Astrocyte (in vitro differentiated cells and primary cell): ENCODE measurements around the gene ME3. TPM values are rescaled to one million over a fixed set of nuclear protein-coding genes. Genes with fewer than 3 reads are reported as not detected.

ENCODE experiments used
- DNase-seq: peaks from one replicate; pipeline ENCODE4 v3.0.0-alpha.2; 2010; ENCODE audit warnings: low read depth
- FAIRE-seq: peaks from 2 replicates; lab custom pipeline; 2011; peaks lifted over from hg19 to GRCh38; lab: Jason Lieb, UNC
- H2AFZ ChIP-seq: 2 replicates; pipeline ENCODE4 v1.6.0; 2012; ENCODE audit warnings: low read depth, low read length, inconsistent platforms
- H3K27ac ChIP-seq: 2 replicates; pipeline ENCODE4 v1.5.1; 2011; ENCODE audit warnings: low read depth, low read length, inconsistent platforms
- H3K27me3 ChIP-seq: 2 replicates; pipeline ENCODE4 v1.6.0; 2011; ENCODE audit warnings: low read length, inconsistent platforms; ENCODE audit not compliant: insufficient read depth
- H3K36me3 ChIP-seq: 2 replicates; pipeline ENCODE4 v1.5.1; 2011; ENCODE audit warnings: low read length, inconsistent platforms; ENCODE audit not compliant: insufficient read depth
- H3K4me1 ChIP-seq: 2 replicates; pipeline ENCODE4 v1.5.1; 2011; ENCODE audit warnings: low read length, inconsistent platforms; ENCODE audit not compliant: insufficient read depth
- H3K4me2 ChIP-seq: 2 replicates; pipeline ENCODE4 v1.6.0; 2012; ENCODE audit warnings: low read length, inconsistent platforms
- H3K4me3 ChIP-seq: 2 replicates; pipeline ENCODE4 v1.5.1; 2011; ENCODE audit warnings: low read depth, mild to moderate bottlenecking, low read length, inconsistent platforms; ENCODE audit not compliant: insufficient read depth
- H3K79me2 ChIP-seq: 2 replicates; pipeline ENCODE4 v1.6.0; 2012; ENCODE audit warnings: mild to moderate bottlenecking, low read length, inconsistent platforms; ENCODE audit not compliant: insufficient read depth
- H3K9ac ChIP-seq: 2 replicates; pipeline ENCODE4 v1.6.0; 2012; ENCODE audit warnings: mild to moderate bottlenecking, low read length, inconsistent platforms
- H3K9me3 ChIP-seq: 2 replicates; pipeline ENCODE4 v1.5.1; 2012; ENCODE audit warnings: low read depth, mild to moderate bottlenecking, low read length, inconsistent platforms; ENCODE audit not compliant: insufficient read depth
- H4K20me1 ChIP-seq: 2 replicates; pipeline ENCODE4 v1.6.0; 2012; ENCODE audit warnings: low read length, inconsistent platforms; ENCODE audit not compliant: insufficient read depth
- H3K27ac Mint-ChIP-seq: one replicate; pipeline ENCODE4 v1.8.0; 2021; ENCODE audit warnings: mild to moderate bottlenecking, mixed read lengths; ENCODE audit not compliant: unreplicated experiment
- H3K27me3 Mint-ChIP-seq: one replicate; pipeline ENCODE4 v1.8.0; 2021; ENCODE audit warnings: low read depth, mixed read lengths; ENCODE audit not compliant: unreplicated experiment
- H3K36me3 Mint-ChIP-seq: one replicate; pipeline ENCODE4 v1.8.0; 2021; ENCODE audit warnings: low read depth, mixed read lengths; ENCODE audit not compliant: unreplicated experiment
- H3K4me1 Mint-ChIP-seq: one replicate; pipeline ENCODE4 v1.8.0; 2021; ENCODE audit warnings: low read depth, mixed read lengths; ENCODE audit not compliant: unreplicated experiment
- H3K4me3 Mint-ChIP-seq: one replicate; pipeline ENCODE4 v1.8.0; 2021; ENCODE audit warnings: mild to moderate bottlenecking, moderate library complexity, mixed read lengths; ENCODE audit not compliant: unreplicated experiment
- H3K9me3 Mint-ChIP-seq: one replicate; pipeline ENCODE4 v1.8.0; 2021; ENCODE audit warnings: mild to moderate bottlenecking, mixed read lengths; ENCODE audit not compliant: unreplicated experiment
- EZH2 ChIP-seq: IDR thresholded peaks from 2 replicates; pipeline ENCODE4 v1.6.1; 2012; ENCODE audit warnings: mild to moderate bottlenecking, low read length, inconsistent platforms; ENCODE audit not compliant: insufficient read depth
- total RNA-seq: library from RNA; stranded (reverse); gene quantifications from 2 replicates; pipeline ENCODE4 v1.2.1, GENCODE V29; 2021
- TF ChIP-seq, protein P1 (sequence below): IDR thresholded peaks from 2 replicates; pipeline ENCODE4 v1.5.1; 2011; ENCODE audit warnings: low read depth, mild to moderate bottlenecking, inconsistent platforms, low read length, moderate library complexity; ENCODE audit not compliant: insufficient read depth

ME3 gene
- total RNA-seq, 1 donor from 2014 or later: 28.6 TPM

DNA sequence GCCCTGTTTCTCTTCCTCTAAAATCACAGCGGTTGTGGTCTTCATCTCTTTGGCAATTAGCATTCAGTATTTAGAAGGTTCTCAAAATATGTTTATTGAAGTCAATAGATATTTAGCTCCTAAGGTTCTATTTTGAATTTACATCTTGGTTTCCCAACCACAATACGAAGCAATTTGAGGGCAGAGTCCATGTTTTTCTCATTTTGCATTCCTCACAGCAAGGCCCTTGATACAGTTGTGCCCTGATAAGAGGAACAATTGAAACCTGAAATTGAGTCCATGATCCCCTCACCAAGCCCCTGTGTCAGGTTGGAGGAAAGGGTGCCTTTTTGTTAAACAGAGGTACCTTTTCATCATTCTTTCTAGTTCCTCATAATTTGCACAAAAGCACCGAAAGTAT, 166.2 kb downstream of the ME3 start:
- DNase-seq: no peak
- Histone ChIP-seq H3K79me2 (no peaks in the 10 kb centered on the region), H3K9ac (no peak overlapping the region), H3K4me3 (no peak overlapping the region), H4K20me1 (no peaks in the 10 kb centered on the region), H3K27me3 (no peaks in the 10 kb centered on the region), H3K27ac (no peak overlapping the region), H2AFZ (no peak overlapping the region), H3K4me1 (peaks cover 9% of the 10 kb centered on the region), H3K4me2 (no peak overlapping the region), H3K9me3 (no peaks in the 10 kb centered on the region), H3K36me3 (no peaks in the 10 kb centered on the region)
- TF ChIP-seq, protein P1, sequence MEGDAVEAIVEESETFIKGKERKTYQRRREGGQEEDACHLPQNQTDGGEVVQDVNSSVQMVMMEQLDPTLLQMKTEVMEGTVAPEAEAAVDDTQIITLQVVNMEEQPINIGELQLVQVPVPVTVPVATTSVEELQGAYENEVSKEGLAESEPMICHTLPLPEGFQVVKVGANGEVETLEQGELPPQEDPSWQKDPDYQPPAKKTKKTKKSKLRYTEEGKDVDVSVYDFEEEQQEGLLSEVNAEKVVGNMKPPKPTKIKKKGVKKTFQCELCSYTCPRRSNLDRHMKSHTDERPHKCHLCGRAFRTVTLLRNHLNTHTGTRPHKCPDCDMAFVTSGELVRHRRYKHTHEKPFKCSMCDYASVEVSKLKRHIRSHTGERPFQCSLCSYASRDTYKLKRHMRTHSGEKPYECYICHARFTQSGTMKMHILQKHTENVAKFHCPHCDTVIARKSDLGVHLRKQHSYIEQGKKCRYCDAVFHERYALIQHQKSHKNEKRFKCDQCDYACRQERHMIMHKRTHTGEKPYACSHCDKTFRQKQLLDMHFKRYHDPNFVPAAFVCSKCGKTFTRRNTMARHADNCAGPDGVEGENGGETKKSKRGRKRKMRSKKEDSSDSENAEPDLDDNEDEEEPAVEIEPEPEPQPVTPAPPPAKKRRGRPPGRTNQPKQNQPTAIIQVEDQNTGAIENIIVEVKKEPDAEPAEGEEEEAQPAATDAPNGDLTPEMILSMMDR: no peak
- TF ChIP-seq EZH2: no peak
- H3K4me3 Mint-ChIP-seq: no peak overlapping the region
- H3K4me1 Mint-ChIP-seq: peaks cover 6% of the 10 kb centered on the region
- peaks cover 11% of the 10 kb centered on the region for H3K36me3 Mint-ChIP-seq
- H3K27ac Mint-ChIP-seq: no peak overlapping the region
- FAIRE-seq: no peak
- H3K9me3 Mint-ChIP-seq: no peaks in the 10 kb centered on the region
- no peaks in the 10 kb centered on the region for H3K27me3 Mint-ChIP-seq

DNA sequence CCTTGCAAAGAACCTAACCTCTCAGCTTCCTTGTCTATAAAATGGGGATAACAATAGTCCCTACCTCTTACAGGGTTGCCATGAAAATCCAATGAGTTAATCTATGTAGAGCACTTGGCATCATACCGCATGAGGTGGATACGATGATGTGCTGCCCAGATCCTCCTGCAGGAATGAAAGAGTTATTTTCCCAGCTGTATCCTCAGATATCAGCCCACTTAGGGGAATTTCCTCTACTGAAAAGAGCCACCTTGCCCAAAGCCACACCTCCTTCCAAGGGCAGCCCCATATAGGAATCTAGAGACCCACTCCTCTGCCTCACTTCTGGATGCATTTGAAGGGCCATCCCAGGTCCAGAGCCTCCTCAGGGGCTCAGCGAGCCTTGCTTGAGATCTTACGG, 169.3 kb downstream of the ME3 start:
- Histone ChIP-seq H3K27ac (no peak overlapping the region), H3K9ac (no peak overlapping the region), H3K79me2 (no peaks in the 10 kb centered on the region), H3K4me1 (no peaks in the 10 kb centered on the region), H3K4me3 (no peak overlapping the region), H2AFZ (no peak overlapping the region), H4K20me1 (no peaks in the 10 kb centered on the region), H3K9me3 (no peaks in the 10 kb centered on the region), H3K36me3 (no peaks in the 10 kb centered on the region), H3K27me3 (no peaks in the 10 kb centered on the region), H3K4me2 (no peak overlapping the region)
- Mint-ChIP-seq H3K9me3 (no peaks in the 10 kb centered on the region), H3K27me3 (no peaks in the 10 kb centered on the region), H3K36me3 (peaks cover 16% of the 10 kb centered on the region), H3K4me3 (no peak overlapping the region), H3K27ac (no peak overlapping the region), H3K4me1 (peaks cover 8% of the 10 kb centered on the region)
- DNase-seq: no peak
- TF ChIP-seq, protein P1: no peak
- no peak for TF ChIP-seq EZH2
- no peak for FAIRE-seq

DNA sequence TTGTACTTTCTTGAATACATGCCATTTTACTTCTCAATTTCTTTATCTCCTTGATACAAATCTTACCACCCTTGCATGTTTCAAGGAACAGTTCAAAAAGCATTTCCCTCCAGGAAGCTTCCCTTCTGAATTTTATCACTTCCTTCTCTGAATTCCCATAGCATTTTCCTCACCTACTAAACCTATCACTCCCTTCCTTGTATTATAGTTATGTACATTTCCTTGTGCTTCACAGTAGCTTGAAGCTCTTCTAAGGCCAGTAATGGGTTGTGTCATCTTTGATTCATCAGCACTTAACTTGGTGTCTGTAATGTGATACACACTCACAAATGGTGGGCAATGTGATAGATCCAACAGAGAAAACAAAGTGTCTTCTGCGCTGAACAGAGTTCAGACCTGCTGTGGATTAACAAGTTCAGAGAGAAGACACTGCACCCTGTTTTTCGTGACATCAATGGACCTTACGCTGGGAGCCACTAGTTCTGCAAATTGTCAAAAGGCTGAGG, 170.2 kb downstream of the ME3 start:
- H3K9me3 ChIP-seq: no peaks in the 10 kb centered on the region
- Mint-ChIP-seq H3K36me3 (peaks cover 14% of the 10 kb centered on the region), H3K9me3 (no peaks in the 10 kb centered on the region), H3K4me1 (peaks cover 14% of the 10 kb centered on the region), H3K27ac (no peak overlapping the region), H3K27me3 (no peaks in the 10 kb centered on the region), H3K4me3 (no peak overlapping the region)
- no peak overlapping the region for H3K9ac ChIP-seq
- H3K79me2 ChIP-seq: no peaks in the 10 kb centered on the region
- H3K4me3 ChIP-seq: no peak overlapping the region
- H3K27ac ChIP-seq: no peak overlapping the region
- no peak overlapping the region for H2AFZ ChIP-seq
- DNase-seq (no peak), FAIRE-seq (no peak)
- H3K36me3 ChIP-seq: no peaks in the 10 kb centered on the region
- H3K27me3 ChIP-seq: no peaks in the 10 kb centered on the region
- no peaks in the 10 kb centered on the region for H4K20me1 ChIP-seq
- H3K4me2 ChIP-seq: no peak overlapping the region
- H3K4me1 ChIP-seq: peaks cover 9% of the 10 kb centered on the region
- no peak for TF ChIP-seq EZH2
- TF ChIP-seq, protein P1: no peak
